Right renal cortex interstitium (tissue), 3 donors: Measurements from ENCODE around the gene OR52A1. TPM values are rescaled to one million over a fixed set of nuclear protein-coding genes. Genes with fewer than 3 reads are reported as not detected.
A peak's percentile ranks its signal among the peaks of the same experiment; 100 is the strongest.

Experiments
- DNase-seq, 3 donors: peaks; one replicate each; pipeline ENCODE4 v3.0.0-alpha.2; 2013; ENCODE audit warnings: low read depth in 3 of 3, low spot score in 2 of 3
- polyA plus RNA-seq, 3 donors: library from polyadenylated mRNA; unstranded; fragments of 120-200 nt; gene quantifications; one replicate each; pipeline ENCODE4 v1.2.1, GENCODE V29; 2013; ENCODE audit not compliant: insufficient read length in 3 of 3

OR52A1 gene
- polyA plus RNA-seq, 3 donors = 0.03 TPM; not detected in 2

- no peak for DNase-seq
These were observed 17.5 kb downstream of the OR52A1 start for GRCh38 chr11:5137014-5137413.

DNA sequence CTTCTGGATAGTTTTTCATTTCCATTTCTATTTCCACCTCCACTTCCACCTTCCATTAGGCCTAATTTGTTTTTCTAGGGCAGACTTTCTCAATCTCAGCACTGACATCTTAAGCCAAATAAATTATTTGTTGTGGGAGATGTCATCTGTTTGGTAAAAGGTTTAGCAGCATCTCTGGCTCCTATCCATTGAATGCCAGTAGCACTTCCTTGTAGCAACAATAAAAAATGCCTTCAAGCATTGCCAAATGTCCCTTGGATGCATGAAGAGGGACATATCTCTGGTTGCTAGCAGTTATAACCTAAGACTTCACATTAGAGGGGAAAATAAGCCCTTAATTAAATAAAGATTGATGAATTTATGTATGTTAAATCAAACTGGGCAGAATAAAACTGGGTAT is 18.3 kb downstream of the OR52A1 start:
- no peak for DNase-seq

GRCh38 chr11:5131584-5132335 is 22.8 kb downstream of the OR52A1 start:
- no peak for DNase-seq

- DNase-seq = no peak
These were observed 25.1 kb downstream of the OR52A1 start for GRCh38 chr11:5129457-5129877.

DNA sequence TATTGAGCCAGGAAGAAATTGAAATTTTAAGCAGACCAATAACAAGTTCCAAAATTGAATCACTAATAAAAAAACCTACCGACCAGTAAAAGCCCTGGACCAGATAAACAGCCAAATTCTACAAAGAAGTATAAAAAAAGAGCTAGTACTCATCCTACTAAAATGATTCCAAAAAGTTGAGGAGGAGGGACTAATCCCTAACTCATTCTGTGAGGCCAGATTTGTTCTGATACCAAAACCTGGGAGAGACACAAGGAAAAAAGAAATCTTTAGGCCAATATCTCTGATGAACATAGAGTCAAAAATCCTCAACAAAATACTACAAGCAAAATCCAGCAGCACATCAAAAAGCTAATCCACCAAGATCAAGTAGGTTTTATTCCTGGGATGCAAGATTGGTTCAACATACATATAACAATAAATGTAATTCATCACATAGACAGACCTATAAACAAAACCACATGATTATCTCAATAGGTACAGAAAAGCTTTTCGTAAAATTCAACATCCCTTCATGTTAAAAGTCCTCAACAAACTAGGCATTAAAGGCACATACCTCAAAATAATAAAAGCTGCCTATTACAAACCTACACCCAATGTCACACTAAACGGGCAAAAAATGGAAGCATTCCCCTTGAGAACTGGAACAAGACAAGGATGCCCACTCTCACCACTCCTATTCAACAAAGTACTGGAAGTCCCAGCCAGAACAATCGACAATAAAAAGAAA is 29.5 kb downstream of the OR52A1 start:
- no peak for DNase-seq

GRCh38 chr11:5123802-5124521 is 30.6 kb downstream of the OR52A1 start:
- peak; percentile 10 to 40 (median 34) for DNase-seq

DNA sequence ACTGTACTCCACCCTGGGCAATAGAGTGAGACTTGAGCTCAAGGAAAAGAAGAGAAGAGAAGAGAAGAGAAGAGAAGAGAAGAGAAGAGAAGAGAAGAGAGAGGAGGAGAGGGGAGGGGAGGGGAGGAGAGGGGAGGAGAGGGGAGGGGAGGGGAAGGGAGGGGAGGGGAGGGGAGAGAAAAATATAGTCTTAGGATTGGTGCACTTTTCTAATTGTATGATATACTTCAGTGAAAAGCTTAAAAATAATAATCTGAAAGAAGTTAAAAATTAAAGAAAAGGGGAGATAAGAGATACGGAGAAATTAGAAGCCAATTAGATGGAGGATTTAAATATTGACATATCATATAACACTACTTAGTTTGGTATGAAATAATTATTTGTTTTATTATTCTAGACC is 35.7 kb downstream of the OR52A1 start:
- DNase-seq = no peak

GRCh38 chr11:5117588-5117987 is 37.0 kb downstream of the OR52A1 start:
- DNase-seq = no peak

- DNase-seq = no peak
These were observed 39.2 kb downstream of the OR52A1 start for GRCh38 chr11:5115339-5115738.

DNA sequence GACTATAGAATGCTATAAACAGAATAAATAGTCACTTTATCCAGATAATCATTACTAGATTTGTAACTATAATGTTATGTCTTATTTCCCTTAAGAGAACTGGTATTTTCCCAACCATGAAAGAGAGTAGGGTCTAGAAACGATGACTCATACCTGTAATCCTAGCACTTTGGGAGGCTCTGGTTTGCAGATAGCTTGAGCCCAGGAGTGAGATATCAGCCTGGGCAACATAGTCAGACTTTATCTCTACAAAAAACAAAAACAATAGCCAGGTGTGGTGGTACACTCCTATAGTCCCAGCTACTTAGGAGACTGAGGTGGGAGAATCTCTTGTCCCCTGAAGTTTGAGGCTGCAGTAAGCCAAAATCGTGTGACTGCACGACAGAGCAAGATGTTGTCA is 47.3 kb downstream of the OR52A1 start:
- DNase-seq = no peak

GRCh38 chr11:5103066-5103465 is 51.5 kb downstream of the OR52A1 start:
- no peak for DNase-seq

GRCh38 chr11:5102246-5102645 is 52.3 kb downstream of the OR52A1 start:
- no peak for DNase-seq

DNA sequence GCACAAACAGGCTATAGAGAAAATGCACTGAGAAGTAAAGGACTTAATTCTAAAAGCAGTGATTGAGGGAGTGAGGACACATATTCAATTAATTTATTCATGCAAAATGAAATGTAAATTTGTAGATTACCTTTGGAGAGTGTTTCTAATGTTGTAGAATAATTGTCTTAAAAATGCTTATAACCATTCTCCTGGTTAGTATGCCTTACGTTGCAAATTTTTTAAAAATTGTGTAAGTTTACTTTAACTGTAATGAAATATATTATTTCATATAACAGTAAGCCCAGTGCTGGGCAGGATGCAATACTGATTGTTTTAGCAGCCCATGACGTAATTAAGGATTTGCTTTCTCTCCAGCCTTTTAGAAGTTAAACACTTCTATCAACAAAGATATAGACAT is 58.5 kb downstream of the OR52A1 start:
- no peak for DNase-seq

Other genes starting within 250 kb of the OR52A1 start
- not detected for gene OR51G2, start 235.4 kb downstream of the OR52A1 start, polyA plus RNA-seq
- not detected for gene OR51G1, start 230.4 kb downstream of the OR52A1 start, polyA plus RNA-seq
- not detected for gene OR51A4, start 207.2 kb downstream of the OR52A1 start, polyA plus RNA-seq
- not detected for gene OR51A2, start 199.0 kb downstream of the OR52A1 start, polyA plus RNA-seq
- gene OR51L1, start 159.9 kb downstream of the OR52A1 start, polyA plus RNA-seq = under 1 TPM in 2 of 3 donors, not detected in 1; 0.08 TPM
- gene OR52J3, start 108.2 kb downstream of the OR52A1 start, polyA plus RNA-seq = not detected
- not detected for gene OR52E2, start 95.1 kb downstream of the OR52A1 start, polyA plus RNA-seq
- not detected for gene OR52E1, start 85.2 kb downstream of the OR52A1 start, polyA plus RNA-seq
- not detected for gene OR52A5, start 16.4 kb downstream of the OR52A1 start, polyA plus RNA-seq
- not detected for gene OR51V1, start 45.9 kb upstream of the OR52A1 start, polyA plus RNA-seq
- 100 to 1,000 TPM; 146 to 221 (median 152) TPM for gene HBB, start 72.3 kb upstream of the OR52A1 start, polyA plus RNA-seq
- gene HBD, start 79.7 kb upstream of the OR52A1 start, polyA plus RNA-seq = 1 to 10 TPM; 1.9 to 2.2 (median 2.1) TPM
- 1 to 10 TPM; 3.5 to 6.3 (median 5.8) TPM for gene HBG1, start 95.1 kb upstream of the OR52A1 start, polyA plus RNA-seq
- gene HBG2, start 100.0 kb upstream of the OR52A1 start, polyA plus RNA-seq = 1,000 to 10,000 TPM; 2,105 to 2,538 (median 2,461) TPM
- gene HBE1, start 115.2 kb upstream of the OR52A1 start, polyA plus RNA-seq = 10 to 100 TPM in 1 of 3 donors, 1 to 10 TPM in 2; 7.4 to 13.8 (median 8.1) TPM
- gene OR51B4, start 147.2 kb upstream of the OR52A1 start, polyA plus RNA-seq = under 1 TPM in 1 of 3 donors, not detected in 2; 0.22 TPM
- not detected for gene OR51B2, start 169.5 kb upstream of the OR52A1 start, polyA plus RNA-seq
- gene OR51B5, start 188.8 kb upstream of the OR52A1 start, polyA plus RNA-seq = under 1 TPM; 0.14 to 0.49 (median 0.14) TPM
- not detected for gene OR51B6, start 196.8 kb upstream of the OR52A1 start, polyA plus RNA-seq
- gene OR51M1, start 229.1 kb upstream of the OR52A1 start, polyA plus RNA-seq = not detected